Measurements from ENCODE around the gene LRIG1. TPM values are rescaled to one million over a fixed set of nuclear protein-coding genes. Genes with fewer than 3 reads are reported as not detected.
A peak's percentile ranks its signal among the peaks of the same experiment; 100 is the strongest.

LRIG1 gene
- total RNA-seq, 1 donor from 2014 or later = 50.8 TPM

DNA sequence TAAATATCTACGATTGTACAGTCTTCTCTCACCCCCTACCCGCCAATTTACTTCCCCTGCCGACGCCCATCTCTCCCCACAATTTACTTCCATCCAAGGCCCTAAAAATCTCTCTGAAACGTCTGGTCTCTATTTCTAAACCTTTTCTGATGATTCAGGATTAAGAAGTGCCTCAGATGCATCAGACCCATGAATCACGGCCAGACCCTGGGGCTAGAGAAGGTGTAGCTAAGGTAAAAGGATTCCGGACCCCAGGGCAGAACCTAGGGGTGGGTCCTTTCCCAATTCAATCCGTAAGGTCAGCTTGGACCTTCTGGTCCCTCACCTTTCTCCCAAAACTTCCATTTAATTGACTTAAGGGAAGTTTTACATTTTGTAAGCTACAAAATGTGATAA lies 46.4 kb downstream of the LRIG1 start:
- ATAC-seq (no peak), DNase-seq (ENCODE audit: low spot score) (no peak)
- intact Hi-C loops (cut with DNase I) = no loop called here

DNA sequence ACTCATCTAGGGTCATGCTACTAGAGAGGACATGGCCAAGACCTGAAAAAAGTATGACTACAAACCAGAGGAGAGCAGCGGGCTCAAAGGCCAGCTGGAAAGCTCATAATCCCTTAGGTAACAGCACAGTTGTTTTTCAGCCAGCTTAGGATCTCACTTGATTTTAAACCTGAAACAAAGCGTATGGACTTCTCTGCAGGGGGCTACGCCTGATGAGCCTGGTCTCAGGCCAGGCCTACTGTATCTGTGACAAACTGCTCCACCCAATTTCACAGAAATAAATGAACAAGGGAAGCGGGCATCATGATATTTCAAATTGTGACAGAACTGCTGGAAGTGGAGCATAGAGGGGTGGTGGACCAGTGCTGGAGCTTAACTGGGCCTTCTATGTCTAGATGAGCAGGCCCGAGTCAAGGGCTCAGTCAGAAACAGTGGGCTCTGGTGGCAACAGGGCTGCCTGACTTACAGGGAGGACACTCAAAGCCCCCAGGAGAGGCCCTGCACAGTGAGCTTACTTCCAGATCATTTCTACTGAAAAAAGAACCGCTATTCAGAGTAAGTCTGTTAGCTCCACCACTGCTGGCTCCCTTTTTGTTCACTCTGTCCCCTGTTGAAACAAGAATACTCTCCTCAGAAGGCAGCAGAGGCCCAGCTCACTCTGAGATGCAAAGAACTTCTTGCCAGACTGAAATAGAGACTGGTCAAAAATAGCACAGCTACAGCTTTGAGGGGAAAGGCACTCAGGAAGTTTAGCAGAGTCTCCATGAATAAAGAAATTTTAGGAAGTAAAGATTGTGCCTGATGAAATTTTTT lies 47.0 kb downstream of the LRIG1 start:
- DNase-seq (ENCODE audit: low spot score) (no peak), ATAC-seq (no peak)
- intact Hi-C loops (cut with DNase I) = no loop called here

DNA sequence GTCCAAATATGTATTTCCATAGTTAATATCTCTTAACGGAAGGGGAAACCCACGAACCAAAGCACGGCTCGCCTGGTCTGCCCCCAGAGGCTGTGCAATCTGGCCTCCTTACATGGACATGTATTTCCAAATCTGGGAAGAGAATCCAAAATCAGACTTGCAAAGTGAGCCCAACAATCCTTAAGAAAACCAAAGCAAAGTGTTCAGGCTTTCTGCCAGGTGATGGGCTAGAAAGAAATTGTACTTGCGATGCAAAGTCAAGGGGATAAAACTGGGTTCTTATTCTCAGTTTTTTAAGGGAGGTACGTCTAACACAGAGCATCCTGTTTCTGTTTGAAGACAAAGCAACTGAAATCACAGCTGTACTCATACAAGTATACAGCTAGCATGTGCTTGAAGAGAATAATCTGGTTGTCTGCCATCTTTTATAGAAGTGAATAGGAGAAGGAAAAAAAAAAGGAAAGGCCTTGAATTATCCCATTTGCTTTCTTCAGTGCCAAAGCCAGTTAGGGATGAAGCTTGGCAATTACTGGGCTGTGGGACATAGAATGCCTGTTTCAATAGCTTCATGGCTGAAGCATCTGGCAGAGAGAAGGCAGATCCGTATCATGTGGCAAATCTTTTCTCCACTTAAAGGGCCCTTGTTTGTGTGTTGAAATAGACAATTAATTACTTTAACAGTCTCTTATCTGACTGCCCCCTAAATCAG lies 48.4 kb downstream of the LRIG1 start:
- no peak for DNase-seq (ENCODE audit: low spot score)
- peak; percentile 75 for ATAC-seq
- intact Hi-C loops (cut with DNase I) = no loop called here

DNA sequence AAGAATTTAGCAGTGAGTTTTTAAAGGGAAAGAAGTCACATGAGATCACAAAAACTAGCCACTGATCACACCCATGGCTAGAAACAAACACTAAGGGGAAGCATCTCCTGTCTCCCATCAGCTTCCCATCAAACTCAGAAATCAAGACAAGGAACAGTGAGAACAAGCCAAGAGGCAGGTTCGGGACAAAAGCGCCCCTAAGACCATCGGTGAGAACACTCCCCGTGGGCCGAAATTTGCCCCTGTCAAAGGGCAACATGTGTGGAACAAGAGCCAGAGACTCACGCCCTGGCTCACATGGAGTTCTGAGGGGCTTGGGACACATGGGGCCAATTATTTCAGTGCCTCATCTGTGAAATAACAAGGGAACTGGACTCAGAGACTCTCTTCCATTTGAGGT lies 49.1 kb downstream of the LRIG1 start:
- DNase-seq (ENCODE audit: low spot score) (no peak), ATAC-seq (peak; percentile 4)
- intact Hi-C loops (cut with DNase I) = no loop called here

DNA sequence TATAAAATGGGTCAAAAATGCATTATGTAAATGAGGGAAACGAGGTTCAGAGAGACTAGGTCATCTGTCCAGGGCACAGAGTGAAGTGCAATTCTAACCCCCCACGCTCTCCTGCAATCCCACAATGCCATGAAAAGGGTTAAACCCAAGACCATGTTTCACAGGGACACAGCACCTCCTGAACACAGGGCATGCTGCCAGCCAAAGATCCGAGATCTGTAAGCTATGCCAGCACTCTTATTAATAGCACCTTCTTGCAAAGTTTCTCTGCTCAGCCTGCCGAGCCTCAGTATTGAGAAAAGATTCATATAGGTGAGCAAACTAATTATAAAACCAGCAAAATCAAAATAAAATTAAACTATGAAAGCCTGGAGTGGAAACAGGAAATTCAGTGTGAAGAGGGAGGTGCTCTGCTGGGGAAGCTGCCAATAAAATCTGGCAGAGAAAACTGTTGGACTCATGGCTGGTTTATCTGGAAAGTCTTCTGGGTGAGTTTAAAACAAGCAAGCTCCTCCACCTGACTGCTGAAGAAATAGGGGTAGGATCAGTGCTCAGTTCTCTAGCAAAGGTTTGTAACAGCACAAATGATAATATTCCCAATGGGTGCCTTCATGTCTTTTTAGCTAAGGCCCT lies 50.3 kb downstream of the LRIG1 start:
- intact Hi-C loops (cut with DNase I) = no loop called here
- ATAC-seq (peak; percentile 82), DNase-seq (ENCODE audit: low spot score) (peak; percentile 74)

DNA sequence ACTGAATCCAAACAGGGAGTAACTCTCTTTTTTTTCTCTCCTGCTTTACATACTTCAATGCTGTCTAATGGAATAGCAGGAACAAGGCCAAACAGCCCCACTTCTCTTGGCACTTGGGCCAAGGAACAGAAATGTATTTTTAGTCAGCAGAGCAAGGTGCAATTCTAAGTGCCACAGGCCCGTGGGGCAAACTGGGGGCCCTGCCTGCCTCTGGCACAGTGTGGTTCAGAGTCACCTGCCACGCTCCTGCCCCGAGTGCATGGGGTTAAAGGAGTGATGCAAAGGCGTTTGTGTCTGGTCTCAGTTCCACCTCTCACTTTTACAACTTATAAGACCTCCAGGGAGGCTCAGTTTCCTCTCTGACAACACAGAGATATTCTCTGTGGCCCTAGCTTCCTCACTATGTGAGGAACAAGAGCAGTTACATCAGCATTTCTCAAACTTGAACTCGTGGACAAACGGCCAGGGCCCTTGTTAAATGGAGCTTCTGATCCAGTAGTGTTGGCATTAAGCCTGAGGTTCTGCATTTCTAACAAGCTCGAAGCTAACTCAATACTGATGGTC lies 51.3 kb downstream of the LRIG1 start:
- intact Hi-C loops (cut with DNase I) = no loop called here

DNA sequence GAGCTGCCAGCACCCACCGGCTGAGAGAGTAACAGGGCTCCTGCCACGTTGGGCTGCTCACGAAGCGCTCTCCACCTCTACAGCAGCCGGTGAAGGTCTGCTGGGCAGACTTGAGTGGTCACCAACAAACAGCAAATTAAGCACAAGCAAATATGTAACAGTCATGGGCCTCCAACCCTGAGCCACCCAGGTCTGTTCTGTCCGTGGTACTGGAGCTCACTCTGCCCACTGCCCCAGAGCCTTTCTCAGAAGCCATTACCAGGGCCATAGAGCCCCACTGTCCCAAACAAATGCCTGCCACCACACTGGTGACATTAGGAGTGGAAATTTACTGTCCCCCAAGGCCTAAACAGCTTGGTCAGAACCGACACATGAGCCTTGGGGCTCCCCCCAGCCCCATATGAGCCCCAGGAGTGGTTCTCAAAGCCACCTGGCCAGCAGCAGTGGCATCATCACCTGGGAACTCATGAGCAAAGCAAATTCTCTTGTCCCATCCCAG lies 56.6 kb downstream of the LRIG1 start:
- no peak for ATAC-seq

More for the DNA sequence above, 51.3 kb downstream of the LRIG1 start:
- ATAC-seq (no peak), DNase-seq (ENCODE audit: low spot score) (no peak)

DNA sequence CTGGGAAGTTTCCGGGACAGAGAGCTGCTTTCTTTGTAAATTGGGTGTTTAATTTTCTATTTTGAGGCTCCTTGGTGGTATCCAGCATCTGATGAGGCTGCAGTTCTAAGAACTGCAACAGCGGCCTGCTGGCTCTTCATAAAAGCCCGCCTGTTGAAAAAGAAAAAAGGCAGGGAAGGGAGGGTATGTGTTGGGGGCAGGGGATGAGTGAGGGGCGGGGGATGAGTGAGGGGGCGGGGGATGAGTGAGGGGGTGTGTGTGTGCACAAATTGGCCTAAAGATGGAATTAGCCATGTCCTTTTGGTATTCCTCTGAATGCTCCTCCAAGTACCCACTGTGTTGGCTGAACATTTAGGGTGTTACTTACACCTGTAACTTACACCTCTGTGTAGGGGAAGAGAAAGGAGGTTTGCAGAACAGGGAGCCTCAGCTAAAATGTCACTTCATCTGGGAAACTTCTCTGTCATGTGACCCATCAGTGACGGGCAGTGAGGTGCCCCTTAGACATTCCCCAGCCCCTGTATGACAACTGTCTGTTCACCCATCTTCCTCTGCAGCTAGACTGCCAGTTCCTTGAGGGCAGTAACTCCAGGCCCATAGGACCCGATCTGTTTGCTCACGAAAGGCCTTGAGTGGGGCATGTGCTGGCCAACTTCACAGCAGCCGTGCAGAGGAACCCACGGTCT lies 57.6 kb downstream of the LRIG1 start:
- intact Hi-C loops (cut with DNase I) = no loop called here
- DNase-seq (ENCODE audit: low spot score) (no peak), ATAC-seq (no peak)

More for the DNA sequence above, 56.6 kb downstream of the LRIG1 start:
- intact Hi-C loops (cut with DNase I) = no loop called here
- no peak for DNase-seq (ENCODE audit: low spot score)

DNA sequence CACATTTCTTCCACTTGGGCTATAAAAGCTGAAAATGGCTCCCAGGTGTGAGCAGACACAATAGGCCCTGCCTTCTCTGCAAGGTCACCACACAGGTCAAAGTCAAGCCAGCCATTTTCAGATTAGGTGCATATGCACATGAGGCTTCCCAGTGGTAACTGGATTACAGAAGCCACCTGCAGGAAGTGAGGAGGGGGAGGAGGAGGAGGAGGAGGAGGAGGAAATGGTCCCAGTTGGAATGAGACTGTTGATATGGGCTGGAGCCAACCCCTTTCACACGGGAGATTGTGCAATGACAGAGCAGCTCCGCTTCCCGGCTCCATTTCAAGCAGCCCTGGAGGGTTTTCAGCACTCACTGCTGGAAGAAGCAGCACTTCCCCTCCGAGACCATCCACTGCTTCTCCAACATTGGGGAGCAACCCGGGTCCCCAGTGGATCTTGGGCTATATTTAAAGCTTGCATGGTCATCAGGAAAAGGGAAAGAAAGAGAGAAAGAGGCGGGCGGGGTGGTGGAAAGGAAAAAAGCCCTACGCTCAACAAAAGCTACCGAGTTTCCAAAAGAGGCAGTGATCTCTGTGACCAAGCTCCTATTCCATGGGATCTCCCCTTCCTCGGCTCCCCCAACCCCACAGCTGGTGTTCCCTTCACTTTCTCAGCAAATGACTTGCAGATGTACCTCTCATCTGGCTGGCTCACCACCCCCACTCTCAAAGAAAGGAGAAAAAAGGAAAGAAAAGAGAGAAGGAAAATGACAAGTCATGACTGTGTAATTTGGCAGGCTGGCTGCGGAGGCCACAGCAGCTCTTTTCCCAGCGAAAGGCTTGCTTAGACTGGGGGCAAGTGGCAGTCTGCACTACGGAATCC lies 58.3 kb downstream of the LRIG1 start:
- DNase-seq (ENCODE audit: low spot score) (peak; percentile 84), ATAC-seq (peak; percentile 94)
- intact Hi-C loops (cut with DNase I) = no loop called here

DNA sequence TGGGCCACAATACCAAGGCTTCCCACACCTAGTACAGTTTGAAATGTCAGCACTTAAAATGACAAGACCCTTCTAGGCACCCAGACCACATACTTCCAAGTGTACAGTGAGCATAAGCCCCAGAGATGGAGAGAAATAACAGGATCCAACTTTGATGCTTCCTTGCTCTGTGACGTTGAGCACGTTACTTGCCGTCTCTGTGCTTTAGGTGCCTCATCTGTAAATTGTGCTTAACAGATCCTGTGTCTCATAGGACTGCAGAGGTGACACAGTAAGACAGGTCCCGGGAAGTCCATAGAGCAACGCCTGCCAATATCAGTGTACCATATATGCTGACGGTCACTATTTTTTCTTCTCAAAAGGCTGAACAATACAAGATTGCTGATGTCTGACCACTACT lies 59.1 kb downstream of the LRIG1 start:
- no peak for DNase-seq (ENCODE audit: low spot score)
- intact Hi-C loops (cut with DNase I) = no loop called here
- ATAC-seq = no peak

DNA sequence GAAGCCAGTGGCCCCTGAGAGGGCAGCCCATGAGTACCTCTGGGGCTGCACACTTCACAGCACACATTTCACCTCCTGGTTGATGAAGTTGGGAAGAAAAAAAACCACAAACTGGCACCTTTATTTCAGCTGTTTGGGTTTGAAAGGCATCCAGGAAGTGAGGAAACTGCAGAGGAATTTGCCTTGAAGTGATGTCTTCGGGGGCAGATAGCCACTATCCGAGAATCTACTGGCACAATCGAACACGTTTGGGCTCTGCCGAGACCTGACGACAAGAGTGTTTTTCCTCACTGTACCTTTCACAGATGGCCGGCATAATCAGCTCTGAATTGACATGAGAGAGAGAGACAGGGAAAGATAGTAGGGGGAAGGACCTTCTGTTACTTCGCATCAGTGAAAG lies 59.7 kb downstream of the LRIG1 start:
- DNase-seq (ENCODE audit: low spot score) (no peak), ATAC-seq (no peak)
- intact Hi-C loops (cut with DNase I) = no loop called here

DNA sequence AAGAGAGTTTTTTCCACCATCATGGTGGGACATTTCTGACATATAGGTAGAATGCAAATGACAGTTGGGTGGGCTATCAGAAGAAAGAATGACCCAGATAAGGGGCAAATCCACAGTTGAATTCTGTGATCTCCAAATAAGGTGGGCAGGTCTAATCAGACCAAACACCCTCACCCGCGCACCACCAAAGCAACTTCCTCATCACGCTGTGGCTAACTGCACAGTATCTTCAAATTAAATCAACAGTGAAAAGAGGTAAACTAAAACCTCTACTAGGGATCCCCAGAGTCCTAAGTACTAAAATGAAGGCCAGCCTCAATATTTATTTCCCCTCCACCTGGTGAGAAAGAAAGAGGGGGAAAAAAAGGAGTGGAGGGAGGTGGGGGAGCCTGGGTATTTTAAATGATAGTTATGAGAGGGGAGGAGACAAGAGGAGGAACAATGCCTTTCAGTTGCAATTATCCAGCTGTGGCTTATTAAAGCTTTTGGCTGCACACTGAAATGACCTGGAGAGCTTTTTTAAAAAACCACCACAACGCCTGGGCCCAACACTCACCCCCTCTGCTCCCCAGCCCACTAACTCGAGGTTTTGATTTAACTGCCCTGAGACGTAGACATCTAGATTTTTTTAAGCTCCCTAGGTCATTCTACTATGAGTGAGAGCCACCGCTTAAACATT lies 61.0 kb downstream of the LRIG1 start:
- peak; percentile 19 for ATAC-seq
- no peak for DNase-seq (ENCODE audit: low spot score)
- intact Hi-C loops (cut with DNase I) = loop anchor here (10.0 kb wide), 1 partner anchor 55 kb away; no protein-coding TSS in a partner anchor

DNA sequence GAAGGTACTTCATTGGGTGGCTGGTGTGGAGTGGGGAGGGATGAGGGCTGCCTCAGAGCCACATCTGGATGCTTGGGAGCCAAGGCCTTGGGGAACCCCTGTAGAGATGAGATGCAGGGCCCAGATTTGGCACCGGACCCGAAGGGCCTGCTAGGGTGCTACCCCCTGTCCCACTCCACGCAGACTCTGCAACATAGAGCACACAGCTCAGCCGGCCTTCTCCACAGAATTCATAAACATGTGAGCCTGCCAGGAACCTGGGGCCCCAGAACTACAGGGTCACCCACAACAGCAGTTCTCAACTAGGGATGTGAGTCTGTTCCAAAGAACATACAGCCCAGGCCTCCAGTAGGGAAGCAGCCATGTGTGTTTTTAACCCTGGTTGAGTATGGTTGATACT lies 62.8 kb downstream of the LRIG1 start:
- no peak for DNase-seq (ENCODE audit: low spot score)
- intact Hi-C loops (cut with DNase I) = loop anchor here (10.0 kb wide), 1 partner anchor 57 kb away; no protein-coding TSS in a partner anchor
- no peak for ATAC-seq

DNA sequence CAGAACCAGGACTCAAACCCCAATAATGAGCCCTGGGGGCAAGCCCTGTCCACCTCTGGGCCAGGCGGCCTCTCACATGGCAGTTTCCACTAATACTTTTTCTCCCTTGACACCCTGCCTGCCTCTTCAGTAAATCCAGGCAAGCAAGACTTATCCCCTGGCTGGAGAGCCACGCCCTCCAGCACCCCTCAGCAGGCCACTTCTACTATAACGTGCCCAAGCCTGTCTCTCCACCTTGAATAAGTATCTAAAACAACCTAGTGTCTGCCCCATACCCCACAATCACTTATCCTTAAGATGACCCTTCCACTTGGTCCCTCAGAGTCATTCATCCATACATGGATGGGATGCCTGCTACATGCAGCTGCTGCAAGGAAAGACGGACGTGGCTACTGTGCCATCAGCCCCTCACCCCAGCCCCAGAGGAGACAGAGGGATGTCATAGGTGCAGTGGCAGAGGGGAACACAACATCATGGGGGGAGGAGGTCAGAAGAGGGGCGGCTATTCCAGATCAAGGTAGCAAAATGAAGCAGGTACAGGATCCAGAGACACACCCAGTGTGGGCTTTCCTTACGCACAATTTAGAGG lies 63.4 kb downstream of the LRIG1 start:
- DNase-seq (ENCODE audit: low spot score) = no peak
- intact Hi-C loops (cut with DNase I) = loop anchor here (10.0 kb wide), 1 partner anchor 57 kb away; no protein-coding TSS in a partner anchor
- no peak for ATAC-seq

DNA sequence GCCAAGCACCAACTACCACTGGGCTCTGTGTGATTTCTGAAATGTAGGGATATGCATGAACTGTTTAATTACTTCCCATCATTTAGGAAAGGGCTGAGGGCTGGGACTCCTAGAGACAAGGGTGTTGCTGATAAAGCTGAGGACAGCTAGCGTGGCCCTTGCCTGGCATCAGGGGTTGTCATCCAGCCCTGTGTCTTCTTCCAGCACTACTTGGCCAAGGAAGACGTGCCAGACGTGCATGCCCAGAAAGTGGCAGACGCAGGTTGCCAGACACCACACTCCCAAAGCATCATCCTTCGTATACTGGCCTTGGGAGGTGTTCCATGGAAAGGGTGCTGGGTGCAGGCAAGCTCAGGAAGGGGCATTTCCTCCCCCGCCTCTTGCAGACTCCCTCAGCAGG lies 64.8 kb downstream of the LRIG1 start:
- intact Hi-C loops (cut with DNase I) = loop anchor here (10.0 kb wide), 1 partner anchor 59 kb away; no protein-coding TSS in a partner anchor
- ATAC-seq = no peak

DNA sequence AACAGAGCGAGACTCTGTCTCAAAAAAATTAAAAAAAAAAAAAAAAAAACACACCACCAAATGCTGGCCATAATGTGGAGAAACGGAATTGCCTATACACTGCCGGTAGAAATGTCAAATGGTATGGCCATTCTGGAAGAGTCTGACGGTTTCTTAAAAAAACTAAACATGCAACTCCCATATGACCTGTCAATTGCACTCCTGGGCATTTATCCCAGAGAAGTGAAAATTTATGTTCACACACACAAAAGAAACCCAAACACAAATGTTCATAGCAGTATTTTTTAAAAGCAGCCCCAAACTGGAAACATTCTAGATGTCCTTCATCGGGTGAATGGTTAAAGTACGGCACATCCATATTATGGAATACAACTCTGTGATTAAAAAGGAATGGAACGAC lies 66.1 kb downstream of the LRIG1 start:
- DNase-seq (ENCODE audit: low spot score) (no peak), ATAC-seq (no peak)

More for the DNA sequence above, 64.8 kb downstream of the LRIG1 start:
- no peak for DNase-seq (ENCODE audit: low spot score)

DNA sequence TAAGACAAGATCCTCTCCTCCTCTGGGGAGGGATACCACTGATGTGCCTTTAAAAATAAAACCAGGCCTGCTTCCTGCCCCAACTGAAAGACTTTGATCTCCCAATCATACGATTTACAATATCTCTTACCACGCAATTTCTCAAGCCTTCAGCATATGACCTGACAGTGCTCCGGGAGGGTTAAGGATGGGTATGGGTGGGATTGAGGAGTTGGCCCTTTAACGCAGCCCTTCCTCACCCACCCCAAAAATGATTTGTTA lies 67.4 kb downstream of the LRIG1 start:
- ATAC-seq (no peak), DNase-seq (ENCODE audit: low spot score) (no peak)
- intact Hi-C loops (cut with DNase I) = loop anchor here (10.0 kb wide), 1 partner anchor 61 kb away; no protein-coding TSS in a partner anchor

More for the DNA sequence above, 66.1 kb downstream of the LRIG1 start:
- intact Hi-C loops (cut with DNase I) = loop anchor here (10.0 kb wide), 1 partner anchor 60 kb away; no protein-coding TSS in a partner anchor

Measured in sciatic nerve (tissue), 2 donors.